ENCODE measurements around the gene G0S2. TPM values are rescaled to one million over a fixed set of nuclear protein-coding genes. Genes with fewer than 3 reads are reported as not detected.

Gene G0S2
- total RNA-seq, 2 experiments from 2014 or later: 6.4 to 6.8 TPM

DNA sequence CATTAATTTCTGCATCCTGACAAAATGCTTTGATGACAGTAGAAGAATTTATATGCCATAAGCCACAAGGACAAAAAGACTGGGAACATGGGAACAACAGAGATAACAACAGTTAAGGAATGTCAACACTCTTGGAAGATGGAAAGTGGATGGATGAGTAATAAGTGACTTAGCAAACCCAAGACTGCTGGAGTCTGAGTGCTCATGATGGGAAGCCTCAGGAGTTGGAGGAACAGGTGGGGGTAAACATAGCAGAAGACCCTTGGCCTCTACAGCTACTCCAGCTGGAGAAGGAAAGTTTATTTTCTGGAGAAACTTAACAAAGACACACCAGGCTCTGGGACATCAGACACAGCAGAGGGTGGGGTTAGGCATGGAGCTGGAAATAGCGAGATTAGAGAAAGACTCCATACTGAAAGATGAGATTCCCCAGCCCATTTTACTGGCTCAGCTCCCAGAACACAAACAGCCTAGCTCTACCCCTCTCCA lies 13.6 kb downstream of the G0S2 start:
- ATAC-seq (ENCODE audit: poor library complexity) (no peak), DNase-seq (no peak)
- intact Hi-C loops (cut with DNase I, micrococcal nuclease): no loop called here
- Histone ChIP-seq H3K4me1 (ENCODE audit: insufficient read depth, low read length) (peaks cover 35% of the 10 kb centered on the region), H3K27ac (ENCODE audit: low read depth in 1 of 2, low read length in 2 of 2) (no peak overlapping the region), H3K36me3 (ENCODE audit: insufficient read depth, low read length) (no peaks in the 10 kb centered on the region), H3K9me3 (ENCODE audit: control insufficient read depth in 1 of 2, insufficient read depth in 1 of 2, low read length in 2 of 2) (no peaks in the 10 kb centered on the region), H3K27me3 (ENCODE audit: control insufficient read depth in 1 of 2, insufficient read depth in 2 of 2, low read length in 2 of 2) (no peaks in the 10 kb centered on the region), H3K4me3 (ENCODE audit: low read length) (no peak overlapping the region)
- no peaks in the 10 kb centered on the region for H3K36me3 Mint-ChIP-seq (ENCODE audit: low read depth)
- ChIA-PET POLR2A (interaction anchor here (1.2 to 3.3 kb wide), 2 partner anchors 39 to 80 kb away, joined by 3 to 10 read pairs; no protein-coding TSS in a partner anchor), CTCF (no interaction called here)
- H3K27me3 Mint-ChIP-seq: no peaks in the 10 kb centered on the region
- no peak overlapping the region for H3K27ac Mint-ChIP-seq
- H3K9me3 Mint-ChIP-seq: no peaks in the 10 kb centered on the region
- no peak overlapping the region for H3K4me3 Mint-ChIP-seq
- H3K4me1 Mint-ChIP-seq (ENCODE audit: low read depth): peaks cover 69% of the 10 kb centered on the region
- TF ChIP-seq, protein P1, sequence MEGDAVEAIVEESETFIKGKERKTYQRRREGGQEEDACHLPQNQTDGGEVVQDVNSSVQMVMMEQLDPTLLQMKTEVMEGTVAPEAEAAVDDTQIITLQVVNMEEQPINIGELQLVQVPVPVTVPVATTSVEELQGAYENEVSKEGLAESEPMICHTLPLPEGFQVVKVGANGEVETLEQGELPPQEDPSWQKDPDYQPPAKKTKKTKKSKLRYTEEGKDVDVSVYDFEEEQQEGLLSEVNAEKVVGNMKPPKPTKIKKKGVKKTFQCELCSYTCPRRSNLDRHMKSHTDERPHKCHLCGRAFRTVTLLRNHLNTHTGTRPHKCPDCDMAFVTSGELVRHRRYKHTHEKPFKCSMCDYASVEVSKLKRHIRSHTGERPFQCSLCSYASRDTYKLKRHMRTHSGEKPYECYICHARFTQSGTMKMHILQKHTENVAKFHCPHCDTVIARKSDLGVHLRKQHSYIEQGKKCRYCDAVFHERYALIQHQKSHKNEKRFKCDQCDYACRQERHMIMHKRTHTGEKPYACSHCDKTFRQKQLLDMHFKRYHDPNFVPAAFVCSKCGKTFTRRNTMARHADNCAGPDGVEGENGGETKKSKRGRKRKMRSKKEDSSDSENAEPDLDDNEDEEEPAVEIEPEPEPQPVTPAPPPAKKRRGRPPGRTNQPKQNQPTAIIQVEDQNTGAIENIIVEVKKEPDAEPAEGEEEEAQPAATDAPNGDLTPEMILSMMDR (IDR thresholded peaks at IDR 0.05): no peak

DNA sequence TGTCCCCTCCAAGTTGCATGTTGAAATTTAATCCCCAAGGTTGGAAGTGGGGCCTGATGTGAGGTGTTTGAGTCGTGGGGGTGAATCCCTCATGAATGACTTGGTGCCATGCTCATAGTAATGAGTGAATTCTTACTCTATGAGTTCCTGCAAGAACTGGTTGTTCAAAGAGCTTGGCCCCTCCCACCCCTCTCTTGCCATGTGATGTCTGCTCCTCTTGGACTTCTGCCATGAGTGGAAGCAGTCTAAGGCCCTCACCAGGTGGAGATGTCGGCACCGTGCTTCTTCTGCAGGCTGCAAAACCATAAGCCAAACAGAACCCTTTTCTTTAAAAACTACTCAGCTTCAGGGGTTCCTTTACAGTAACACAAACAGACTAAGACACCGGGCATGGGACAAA lies 14.3 kb downstream of the G0S2 start:
- ATAC-seq (ENCODE audit: poor library complexity) (no peak), DNase-seq (no peak)
- Histone ChIP-seq H3K9me3 (ENCODE audit: control insufficient read depth in 1 of 2, insufficient read depth in 1 of 2, low read length in 2 of 2) (no peaks in the 10 kb centered on the region), H3K27ac (ENCODE audit: low read depth in 1 of 2, low read length in 2 of 2) (no peak overlapping the region), H3K4me3 (ENCODE audit: low read length) (no peak overlapping the region), H3K27me3 (ENCODE audit: control insufficient read depth in 1 of 2, insufficient read depth in 2 of 2, low read length in 2 of 2) (no peaks in the 10 kb centered on the region), H3K4me1 (ENCODE audit: insufficient read depth, low read length) (peaks cover 35% of the 10 kb centered on the region), H3K36me3 (ENCODE audit: insufficient read depth, low read length) (no peaks in the 10 kb centered on the region)
- CTCF ChIA-PET: no interaction called here
- Mint-ChIP-seq H3K27ac (no peak overlapping the region), H3K36me3 (ENCODE audit: low read depth) (no peaks in the 10 kb centered on the region), H3K9me3 (no peaks in the 10 kb centered on the region), H3K4me3 (no peak overlapping the region), H3K4me1 (ENCODE audit: low read depth) (peaks cover 63% of the 10 kb centered on the region), H3K27me3 (no peaks in the 10 kb centered on the region)
- TF ChIP-seq, protein P1 (IDR thresholded peaks at IDR 0.05): no peak
- intact Hi-C loops (cut with DNase I, micrococcal nuclease): no loop called here
- POLR2A ChIA-PET: interaction anchor here (1.2 kb wide), 1 partner anchor 38 kb away, joined by 3 read pairs; no protein-coding TSS in a partner anchor

DNA sequence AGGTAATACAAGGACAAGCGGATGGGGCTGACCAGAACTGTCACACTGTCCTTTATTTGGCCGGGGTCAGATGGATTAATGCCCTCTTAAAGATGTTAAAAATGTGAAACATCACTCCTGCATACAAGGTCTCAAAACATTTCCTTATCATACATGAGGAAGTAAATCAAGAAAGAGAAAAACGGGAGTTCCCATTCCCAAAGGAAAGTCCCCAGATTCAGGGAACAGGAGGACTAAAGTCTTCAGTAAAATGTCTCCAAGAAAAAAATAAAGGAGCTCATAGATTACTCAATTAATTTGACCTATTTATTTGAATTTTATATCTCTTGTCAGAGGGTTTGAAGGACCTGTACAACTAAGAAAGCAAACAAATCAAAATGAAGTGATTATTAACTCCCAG lies 16.0 kb downstream of the G0S2 start:
- intact Hi-C loops (cut with DNase I, micrococcal nuclease): loop anchor here in 1 of 2 experiments (5.0 kb wide), 2 partner anchors 76 to 489 kb away; no protein-coding TSS in a partner anchor
- no peak overlapping the region for H3K4me3 Mint-ChIP-seq
- H3K9me3 Mint-ChIP-seq: no peaks in the 10 kb centered on the region
- ChIA-PET CTCF (interaction anchor here (1.5 kb wide), 1 partner anchor 17 kb away, joined by 3 read pairs; no protein-coding TSS in a partner anchor), POLR2A (no interaction called here)
- H3K4me1 ChIP-seq (ENCODE audit: insufficient read depth, low read length): peaks cover 23% of the 10 kb centered on the region
- H3K9me3 ChIP-seq (ENCODE audit: control insufficient read depth in 1 of 2, insufficient read depth in 1 of 2, low read length in 2 of 2): no peaks in the 10 kb centered on the region
- no peaks in the 10 kb centered on the region for H3K36me3 Mint-ChIP-seq (ENCODE audit: low read depth)
- no peaks in the 10 kb centered on the region for H3K36me3 ChIP-seq (ENCODE audit: insufficient read depth, low read length)
- DNase-seq (no peak), ATAC-seq (ENCODE audit: poor library complexity) (no peak)
- H3K4me1 Mint-ChIP-seq (ENCODE audit: low read depth): peaks cover 48% of the 10 kb centered on the region
- H3K4me3 ChIP-seq (ENCODE audit: low read length): no peak overlapping the region
- no peak overlapping the region for H3K27ac ChIP-seq (ENCODE audit: low read depth in 1 of 2, low read length in 2 of 2)
- TF ChIP-seq, protein P1 (IDR thresholded peaks at IDR 0.05): no peak
- no peaks in the 10 kb centered on the region for H3K27me3 Mint-ChIP-seq
- H3K27me3 ChIP-seq (ENCODE audit: control insufficient read depth in 1 of 2, insufficient read depth in 2 of 2, low read length in 2 of 2): no peaks in the 10 kb centered on the region
- no peak overlapping the region for H3K27ac Mint-ChIP-seq

Measured in CD4-positive, alpha-beta T cell (primary cell).